NCI-H1105 (cell line): ENCODE data around the gene CFAP157.

Experiments used
- DNase-seq: peaks from one replicate; lab custom pipeline; 2025; lab: John Stamatoyannopoulos, UW

The CFAP157 gene

GRCh38 chr9:127715470-127716337, 8.9 kb downstream of the CFAP157 start, which contains the start of the genes PTRH1 and TTC16:
Gene PTRH1, minus strand, starts transcription at chr9:127715663. Its CDS starts 24 bp downstream, at chr9:127715639.
Gene TTC16, plus strand, starts transcription at chr9:127716079. Its CDS starts 67 bp downstream, at chr9:127716146.
- DNase-seq = peak; percentile 84

DNA sequence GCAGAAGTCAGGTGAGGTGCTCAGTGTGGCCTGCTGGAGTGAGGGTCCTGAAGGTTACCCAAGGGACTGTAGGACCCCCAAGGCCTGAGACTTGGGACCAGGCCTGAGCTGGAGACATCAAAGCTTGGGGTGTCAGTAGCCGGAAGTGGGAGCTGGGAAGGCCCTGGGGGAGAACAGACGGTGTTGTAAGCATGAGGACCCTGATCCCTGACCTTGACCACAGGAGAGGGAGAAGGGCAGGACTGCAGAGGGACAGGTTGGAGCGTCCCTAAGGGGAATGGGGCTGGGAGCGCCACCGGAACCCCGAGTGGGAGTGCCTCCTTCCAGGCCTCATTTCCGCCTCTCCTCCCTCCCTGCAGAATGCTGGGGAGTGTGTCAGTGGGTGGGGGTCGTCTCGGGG, 9.6 kb downstream of the CFAP157 start:
- no peak for DNase-seq

GRCh38 chr9:127717766-127718165, 11.0 kb downstream of the CFAP157 start:
- DNase-seq = no peak

DNA sequence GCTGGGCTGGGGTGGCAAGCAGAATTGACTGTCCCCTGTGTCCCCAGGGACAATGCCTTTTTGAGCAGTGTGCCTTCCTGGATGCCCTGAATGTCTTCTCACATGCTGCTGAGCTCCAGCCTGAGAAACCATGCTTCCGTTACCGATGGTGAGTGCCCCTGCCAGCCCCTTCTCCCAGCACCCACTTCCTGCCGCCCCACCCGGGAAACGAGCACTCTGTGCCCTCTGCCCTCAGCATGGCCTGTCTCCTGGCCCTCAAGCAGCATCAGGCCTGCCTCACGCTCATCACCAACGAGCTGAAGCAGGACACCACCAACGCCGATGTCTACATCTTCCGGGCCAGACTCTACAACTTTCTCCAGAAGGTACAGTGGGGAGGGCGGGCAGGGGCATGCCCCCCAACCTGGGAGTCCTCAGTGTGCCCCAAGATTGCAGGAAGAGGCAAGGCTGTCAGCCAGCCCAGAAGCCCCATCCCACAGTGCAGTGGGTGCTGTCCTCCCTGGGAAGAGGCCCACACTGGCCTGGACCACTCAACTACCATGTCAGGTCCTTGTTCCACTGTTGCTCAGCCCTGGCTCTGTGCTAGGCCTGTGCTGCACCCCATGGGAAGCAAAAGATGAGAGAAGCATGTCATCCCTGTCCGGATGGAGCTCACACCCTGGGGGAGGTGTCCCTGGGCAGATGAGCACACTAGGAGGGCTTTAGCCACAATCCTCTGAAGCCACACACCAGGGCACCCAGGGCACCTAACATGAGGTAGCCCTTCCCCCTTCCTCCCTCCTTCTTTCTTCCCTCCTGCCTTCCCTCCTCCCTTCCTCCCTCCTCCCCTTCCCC, 13.5 kb downstream of the CFAP157 start:
- DNase-seq = no peak

GRCh38 chr9:127720865-127721227, 14.1 kb downstream of the CFAP157 start:
- no peak for DNase-seq

GRCh38 chr9:127721391-127721821, 14.6 kb downstream of the CFAP157 start:
- no peak for DNase-seq

DNA sequence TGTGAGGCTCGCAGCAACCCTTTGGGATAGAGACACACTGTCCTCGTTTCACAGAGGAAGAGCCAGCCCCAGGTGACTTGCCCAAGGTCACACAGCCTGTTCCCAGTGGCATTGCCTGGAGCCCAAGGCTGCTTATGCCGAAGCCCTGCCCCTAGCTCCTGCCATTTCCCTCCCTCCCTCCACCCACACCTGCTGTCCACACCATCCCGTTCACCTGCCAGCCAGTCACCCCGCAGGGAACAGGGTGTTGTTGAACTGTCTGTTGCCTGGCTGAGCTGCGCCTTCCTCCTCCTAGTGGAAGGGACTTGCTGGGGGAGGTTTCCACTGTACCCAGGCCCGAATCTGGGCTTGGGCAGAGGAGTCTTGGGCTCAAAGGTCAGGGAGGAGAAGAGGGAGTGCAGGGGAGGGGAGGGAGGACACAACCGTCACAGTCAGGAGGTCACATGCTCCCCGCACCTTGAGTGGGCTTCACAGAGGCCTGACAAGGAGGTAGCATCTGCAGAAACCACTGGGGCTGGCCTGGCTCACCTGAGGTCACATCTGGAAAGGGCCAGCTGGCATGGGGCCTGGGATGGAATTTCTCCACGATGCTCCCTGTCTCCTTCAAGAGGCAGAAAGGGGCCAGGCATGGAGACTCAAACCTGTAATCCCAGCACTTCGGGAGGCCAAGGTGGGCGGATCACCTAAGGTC, 15.4 kb downstream of the CFAP157 start:
- no peak for DNase-seq

GRCh38 chr9:127723013-127723412, 16.2 kb downstream of the CFAP157 start:
- DNase-seq = no peak

DNA sequence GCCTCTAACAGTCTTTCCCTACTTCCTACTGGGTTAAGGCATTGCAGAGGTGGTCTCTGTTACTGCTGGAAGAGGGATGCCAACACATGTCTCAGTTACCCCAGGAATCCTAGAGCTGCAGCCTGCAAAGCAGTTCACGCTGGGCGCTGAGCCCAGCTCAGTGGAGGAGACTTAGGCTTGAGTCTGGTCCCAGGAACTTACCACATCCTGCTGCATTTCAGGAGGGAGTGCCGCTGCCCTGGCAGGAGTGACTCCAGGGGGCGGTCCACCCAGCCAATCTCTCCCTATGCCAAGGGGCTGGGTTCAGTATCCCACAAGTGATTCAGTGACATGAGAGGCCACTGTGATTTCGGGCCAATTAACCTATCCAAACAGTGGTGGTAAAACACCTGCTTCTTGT, 16.7 kb downstream of the CFAP157 start:
- DNase-seq = no peak

GRCh38 chr9:127724012-127724411, 17.2 kb downstream of the CFAP157 start:
- no peak for DNase-seq

DNA sequence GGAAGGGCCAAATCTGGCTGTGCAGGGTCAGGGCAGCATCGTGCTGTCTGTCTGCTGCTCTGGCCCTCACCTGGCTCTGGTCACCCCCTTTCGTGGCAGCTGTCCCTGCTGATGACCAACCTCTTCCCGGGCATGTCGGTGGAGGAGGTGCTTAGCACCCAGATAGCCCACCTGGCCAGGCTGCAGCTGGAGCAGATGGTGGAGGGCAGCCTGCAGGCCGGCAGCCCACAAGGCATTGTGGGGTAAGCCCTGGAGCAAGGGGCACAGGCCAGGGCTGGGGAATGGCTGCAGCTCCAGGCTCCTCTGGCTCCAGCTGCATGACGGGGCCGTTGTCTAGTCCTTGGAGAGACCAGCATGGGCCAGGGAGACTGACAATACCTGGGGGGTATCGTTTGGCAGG, 20.1 kb downstream of the CFAP157 start:
- no peak for DNase-seq

DNA sequence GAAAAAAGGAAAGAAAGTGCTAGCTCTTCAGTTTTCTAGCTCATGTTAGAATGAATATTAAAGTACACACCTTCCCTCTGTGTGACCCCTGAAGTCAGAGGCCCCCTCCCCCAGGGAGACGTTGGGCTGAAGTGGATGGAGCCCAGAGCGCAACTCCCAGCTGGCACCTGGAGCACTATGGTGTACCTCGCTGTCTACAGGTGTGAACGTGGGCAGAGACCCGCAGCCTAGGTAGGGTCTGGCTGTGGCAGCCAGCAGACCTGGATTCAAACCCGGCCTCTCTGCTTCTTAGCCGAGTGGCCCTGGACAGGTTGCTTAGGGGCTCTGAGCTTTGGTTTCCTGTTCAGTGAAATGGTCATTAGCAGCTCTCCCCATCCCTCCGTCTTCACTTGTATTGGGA, 22.0 kb downstream of the CFAP157 start:
- DNase-seq = no peak

- no peak for DNase-seq
Measured at GRCh38 chr9:127729522-127730256, 22.9 kb downstream of the CFAP157 start.

GRCh38 chr9:127730262-127730661, 23.5 kb downstream of the CFAP157 start:
- DNase-seq = no peak

DNA sequence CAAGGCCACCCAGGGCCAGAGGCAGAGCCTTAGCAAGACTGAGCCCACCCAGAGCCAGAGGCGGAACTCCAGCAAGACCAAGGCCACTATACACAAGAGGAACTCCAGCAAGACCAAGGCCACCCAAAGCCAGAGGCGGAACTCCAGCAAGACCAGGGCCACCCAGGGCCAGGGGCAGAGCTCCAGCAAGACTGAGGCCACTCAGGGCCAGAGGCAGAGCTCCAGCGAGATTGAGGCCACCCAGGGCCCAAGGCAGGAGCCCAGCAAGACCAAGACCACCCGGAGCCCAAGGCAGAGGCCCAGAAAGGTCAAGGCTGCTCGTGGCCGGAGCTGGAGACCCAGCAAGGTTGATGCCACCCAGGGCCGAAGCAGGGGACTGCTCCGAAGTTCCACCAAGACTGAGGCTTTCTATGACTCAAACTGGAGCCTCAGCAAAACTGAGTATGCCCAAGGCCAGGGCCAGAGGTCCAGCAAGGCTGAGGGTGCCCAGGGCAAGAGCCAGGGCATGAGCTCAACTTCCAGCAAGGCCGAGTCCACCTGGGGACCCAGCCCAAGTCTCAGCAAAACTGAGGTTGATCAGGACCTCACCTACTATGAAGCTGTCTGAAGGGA, 24.1 kb downstream of the CFAP157 start:
- DNase-seq = no peak

- no peak for DNase-seq
Measured at GRCh38 chr9:127731938-127732337, 25.1 kb downstream of the CFAP157 start.

DNA sequence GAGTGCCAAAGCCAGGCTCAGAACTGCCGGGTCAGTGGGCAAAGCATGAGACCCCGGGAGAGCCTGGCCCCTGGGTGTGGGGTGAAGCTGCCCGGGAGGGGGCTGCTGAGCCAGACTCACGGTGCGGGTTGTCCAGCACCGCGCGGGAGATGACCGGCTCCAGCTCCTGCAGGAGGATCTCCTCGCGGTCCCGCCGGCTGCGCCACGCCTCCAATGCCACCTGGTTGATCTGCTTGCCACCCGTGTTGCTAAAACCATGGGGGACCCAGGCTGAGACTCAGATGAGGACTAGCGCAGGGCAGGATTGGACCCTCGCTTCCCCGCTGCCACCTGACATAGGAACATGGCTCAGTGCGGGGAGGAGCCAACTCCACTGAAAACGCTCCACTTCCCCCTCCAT, 25.7 kb downstream of the CFAP157 start:
- no peak for DNase-seq

- DNase-seq = no peak
Measured at GRCh38 chr9:127733614-127734013, 26.8 kb downstream of the CFAP157 start.

DNA sequence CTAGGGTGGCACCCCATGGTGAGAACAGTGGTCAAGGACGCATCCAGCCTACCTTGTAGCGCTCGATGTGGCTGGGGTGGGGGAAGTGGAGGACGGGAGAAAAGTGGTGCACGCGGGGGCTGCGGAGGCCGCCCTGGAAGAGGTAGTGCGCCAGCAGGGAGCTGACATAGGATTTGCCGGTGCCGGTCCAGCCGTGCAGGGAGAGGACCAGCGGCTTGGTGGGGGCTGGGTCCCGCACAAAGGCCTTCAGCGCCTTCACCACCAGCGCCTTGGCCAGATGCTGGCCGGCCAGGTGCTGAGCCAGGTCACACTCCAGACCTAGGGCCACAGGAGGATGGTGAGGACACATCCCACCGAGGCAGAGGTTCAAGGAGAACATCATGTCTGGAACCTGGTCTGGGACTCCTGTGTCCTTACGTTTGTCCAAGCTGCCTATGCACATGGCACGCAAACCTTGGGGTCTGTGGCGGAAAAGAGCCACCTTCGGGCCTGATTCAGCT, 27.5 kb downstream of the CFAP157 start:
- no peak for DNase-seq

GRCh38 chr9:127734747-127735529, 28.1 kb downstream of the CFAP157 start, which contains the start of gene TOR2A:
Gene TOR2A, minus strand, starts transcription at chr9:127735294. Its CDS starts 24 bp downstream, at chr9:127735270.
- peak; percentile 94 for DNase-seq
